Neural progenitor cell (in vitro differentiated cells): ENCODE results near the gene ZP1. TPM values are rescaled to one million over a fixed set of nuclear protein-coding genes. Genes with fewer than 3 reads are reported as not detected.
"Not testable (repeated sequence)": the region's sequence is repeated elsewhere in the genome, so short reads cannot be mapped to it uniquely, and the experiment has no call there.

Experiments used
- DNase-seq: peaks from one replicate; pipeline ENCODE4 v3.0.0-alpha.2; 2016; ENCODE audit warnings: low spot score
- H2AFZ ChIP-seq: fragments of 200-600 bp; sonication (generic); replicated peaks from 2 replicates; pipeline ENCODE4 v1.6.1; 2016; ENCODE audit warnings: antibody characterized with exemption
- H3F3A ChIP-seq: fragments of 200-600 bp; sonication (generic); 2 replicates; pipeline ENCODE4 v1.6.1; 2016; ENCODE audit warnings: antibody characterized with exemption, low read depth
- H3K27ac ChIP-seq: fragments of 200-600 bp; sonication (generic); 2 replicates; pipeline ENCODE4 v1.5.1; 2016; ENCODE audit warnings: mild to moderate bottlenecking
- H3K27me3 ChIP-seq: fragments of 200-600 bp; sonication (generic); 2 replicates; pipeline ENCODE4 v1.6.1; 2016; ENCODE audit warnings: mild to moderate bottlenecking, moderate library complexity
- H3K36me3 ChIP-seq: fragments of 200-600 bp; sonication (generic); 2 replicates; pipeline ENCODE4 v1.5.1; 2016
- H3K4me1 ChIP-seq: fragments of 200-600 bp; sonication (generic); 2 replicates; pipeline ENCODE4 v1.6.1; 2016; ENCODE audit warnings: mixed run types
- H3K4me2 ChIP-seq: fragments of 200-600 bp; sonication (generic); 2 replicates; pipeline ENCODE4 v1.6.1; 2016
- H3K4me3 ChIP-seq: fragments of 200-600 bp; sonication (generic); 2 replicates; pipeline ENCODE4 v1.5.1; 2016
- H3K79me2 ChIP-seq: fragments of 200-600 bp; sonication (generic); 2 replicates; pipeline ENCODE4 v1.6.1; 2016; ENCODE audit warnings: low read depth
- H3K9ac ChIP-seq: fragments of 200-600 bp; sonication (generic); 2 replicates; pipeline ENCODE4 v1.6.1; 2016
- H3K9me3 ChIP-seq: fragments of 200-600 bp; sonication (generic); 2 replicates; pipeline ENCODE4 v1.5.1; 2016; ENCODE audit warnings: low read depth
- H4K20me1 ChIP-seq: fragments of 200-600 bp; sonication (generic); 2 replicates; pipeline ENCODE4 v1.6.1; 2016; ENCODE audit warnings: low read depth
- H3K27ac Mint-ChIP-seq: 3 replicates; pipeline ENCODE4 v1.8.0; 2021; ENCODE audit warnings: mixed read lengths
- H3K27me3 Mint-ChIP-seq: 2 replicates; pipeline ENCODE4 v1.8.0; 2022; ENCODE audit warnings: low read depth, mild to moderate bottlenecking, inconsistent platforms, moderate library complexity, mixed read lengths; ENCODE audit not compliant: insufficient read depth
- H3K36me3 Mint-ChIP-seq: 3 replicates; pipeline ENCODE4 v1.8.0; 2021; ENCODE audit warnings: mixed read lengths
- H3K4me1 Mint-ChIP-seq: 3 replicates; pipeline ENCODE4 v1.8.0; 2021; ENCODE audit warnings: mixed read lengths
- H3K4me3 Mint-ChIP-seq: 3 replicates; pipeline ENCODE4 v1.8.0; 2021; ENCODE audit warnings: mild to moderate bottlenecking, moderate library complexity, mixed read lengths
- H3K9me3 Mint-ChIP-seq: 3 replicates; pipeline ENCODE4 v1.8.0; 2020; ENCODE audit warnings: mixed read lengths
- EZH2 ChIP-seq: fragments of 200-600 bp; sonication (generic); IDR thresholded peaks from 2 replicates; pipeline ENCODE4 v1.6.1; 2017; ENCODE audit warnings: antibody characterized with exemption, mild to moderate bottlenecking, moderate library complexity
- EZH2phosphoT487 ChIP-seq: fragments of 200-600 bp; sonication (generic); IDR thresholded peaks from 2 replicates; pipeline ENCODE4 v1.6.1; 2017; ENCODE audit warnings: antibody characterized with exemption
- total RNA-seq: library from RNA; depleted of rRNA; stranded (reverse); fragments of >200 nt; gene quantifications from 2 replicates; pipeline ENCODE4 v1.2.3, GENCODE V29; 2015; ENCODE audit warnings: low replicate concordance
- TF ChIP-seq, protein P1 (sequence below): fragments of 200-600 bp; sonication (generic); IDR thresholded peaks from 2 replicates; pipeline ENCODE4 v1.5.1; 2017; ENCODE audit warnings: antibody characterized with exemption, mild to moderate bottlenecking

Gene ZP1
- total RNA-seq = not detected in 2 replicates

DNA sequence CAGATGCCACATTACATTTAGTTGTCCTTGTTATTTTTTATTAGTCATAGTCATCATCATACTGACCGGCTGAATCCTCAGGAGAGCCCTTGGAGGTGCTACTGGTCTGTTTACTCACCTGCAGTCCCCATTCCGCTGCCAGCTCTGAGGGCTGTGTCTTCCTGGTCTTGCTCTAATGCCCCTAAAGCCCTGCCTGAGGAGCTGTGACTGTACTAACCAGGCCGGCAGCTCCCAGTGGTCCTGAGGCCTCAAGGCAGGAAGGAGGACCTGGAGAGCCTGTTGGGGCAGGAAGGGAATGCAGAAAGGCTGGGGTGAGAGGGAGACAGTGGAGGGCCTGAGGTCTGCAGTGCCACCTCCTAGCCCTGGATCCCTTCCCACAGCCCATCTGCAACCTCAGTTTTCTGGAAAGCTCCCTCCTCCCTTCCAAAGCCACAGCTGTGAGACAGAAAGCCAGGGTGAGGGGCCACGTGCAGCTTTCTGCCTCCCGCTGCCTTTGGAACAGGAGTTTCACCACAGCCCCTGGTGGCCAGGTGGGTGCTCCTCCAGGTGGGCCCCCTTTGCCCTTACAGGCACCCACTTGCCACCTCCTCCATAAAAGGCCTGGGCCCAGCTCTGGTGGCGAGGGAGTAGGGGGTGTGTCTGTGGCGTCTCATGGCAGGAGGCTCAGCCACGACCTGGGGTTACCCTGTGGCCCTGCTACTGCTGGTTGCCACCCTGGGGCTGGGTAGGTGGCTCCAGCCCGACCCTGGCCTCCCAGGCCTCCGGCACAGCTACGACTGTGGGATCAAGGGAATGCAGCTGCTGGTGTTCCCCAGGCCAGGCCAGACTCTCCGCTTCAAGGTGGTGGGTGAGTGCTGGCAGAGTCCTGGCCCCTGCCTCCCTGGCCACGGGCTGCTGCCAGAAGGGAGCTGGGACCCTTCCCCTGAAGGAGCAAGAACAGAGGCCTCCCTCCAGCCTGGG is at the start of gene ZP1:
ZP1 (plus strand) TSS at position 632 of the 960 bp plus-strand sequence; CDS start at position 652, 20 bp downstream.
- H3K27me3 Mint-ChIP-seq = no peaks in the 10 kb centered on the region
- no peaks in the 10 kb centered on the region for H3K4me1 ChIP-seq
- no peak within 1 kb of the TSS for H3K9ac ChIP-seq
- H3K9me3 ChIP-seq = no peaks in the 10 kb centered on the region
- H3K27ac ChIP-seq = no peak within 1 kb of the TSS
- H4K20me1 ChIP-seq = no peaks in the 10 kb centered on the region
- H3K79me2 ChIP-seq = no peaks in the 10 kb centered on the region
- no peak within 1 kb of the TSS for H3K4me3 Mint-ChIP-seq
- H3K4me3 ChIP-seq = no peak within 1 kb of the TSS
- no peak within 1 kb of the TSS for H3K27ac Mint-ChIP-seq
- TF ChIP-seq, protein P1, sequence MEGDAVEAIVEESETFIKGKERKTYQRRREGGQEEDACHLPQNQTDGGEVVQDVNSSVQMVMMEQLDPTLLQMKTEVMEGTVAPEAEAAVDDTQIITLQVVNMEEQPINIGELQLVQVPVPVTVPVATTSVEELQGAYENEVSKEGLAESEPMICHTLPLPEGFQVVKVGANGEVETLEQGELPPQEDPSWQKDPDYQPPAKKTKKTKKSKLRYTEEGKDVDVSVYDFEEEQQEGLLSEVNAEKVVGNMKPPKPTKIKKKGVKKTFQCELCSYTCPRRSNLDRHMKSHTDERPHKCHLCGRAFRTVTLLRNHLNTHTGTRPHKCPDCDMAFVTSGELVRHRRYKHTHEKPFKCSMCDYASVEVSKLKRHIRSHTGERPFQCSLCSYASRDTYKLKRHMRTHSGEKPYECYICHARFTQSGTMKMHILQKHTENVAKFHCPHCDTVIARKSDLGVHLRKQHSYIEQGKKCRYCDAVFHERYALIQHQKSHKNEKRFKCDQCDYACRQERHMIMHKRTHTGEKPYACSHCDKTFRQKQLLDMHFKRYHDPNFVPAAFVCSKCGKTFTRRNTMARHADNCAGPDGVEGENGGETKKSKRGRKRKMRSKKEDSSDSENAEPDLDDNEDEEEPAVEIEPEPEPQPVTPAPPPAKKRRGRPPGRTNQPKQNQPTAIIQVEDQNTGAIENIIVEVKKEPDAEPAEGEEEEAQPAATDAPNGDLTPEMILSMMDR = no peak
- TF ChIP-seq EZH2phosphoT487 (no peak), EZH2 (no peak)
- no peak for DNase-seq
- H3K27me3 ChIP-seq = no peaks in the 10 kb centered on the region
- H3F3A ChIP-seq = no peaks in the 10 kb centered on the region
- H3K4me2 ChIP-seq = no peak within 1 kb of the TSS
- no peaks in the 10 kb centered on the region for H3K9me3 Mint-ChIP-seq
- H3K4me1 Mint-ChIP-seq = peaks cover 3% of the 10 kb centered on the region
- no peak within 1 kb of the TSS for H2AFZ ChIP-seq
- H3K36me3 Mint-ChIP-seq = no peaks in the 10 kb centered on the region
- no peaks in the 10 kb centered on the region for H3K36me3 ChIP-seq

- Histone ChIP-seq H3K27ac (no peak overlapping the region), H3K9ac (no peak overlapping the region), H3K9me3 (peaks cover 4% of the 10 kb centered on the region), H3K4me3 (no peak overlapping the region), H3F3A (no peaks in the 10 kb centered on the region), H2AFZ (no peak overlapping the region), H3K79me2 (no peaks in the 10 kb centered on the region), H3K4me2 (no peak overlapping the region), H3K36me3 (no peaks in the 10 kb centered on the region), H4K20me1 (no peaks in the 10 kb centered on the region), H3K4me1 (no peaks in the 10 kb centered on the region), H3K27me3 (no peaks in the 10 kb centered on the region)
- Mint-ChIP-seq H3K4me3 (no peak overlapping the region), H3K9me3 (peaks cover 20% of the 10 kb centered on the region), H3K4me1 (no peaks in the 10 kb centered on the region), H3K27ac (no peak overlapping the region), H3K27me3 (peaks cover 8% of the 10 kb centered on the region), H3K36me3 (no peaks in the 10 kb centered on the region)
- no peak for DNase-seq
- TF ChIP-seq EZH2phosphoT487 (no peak), EZH2 (no peak)
- TF ChIP-seq, protein P1 = no peak
These were observed 49.3 kb upstream of the ZP1 start for GRCh38 chr11:60818057-60818456.

DNA sequence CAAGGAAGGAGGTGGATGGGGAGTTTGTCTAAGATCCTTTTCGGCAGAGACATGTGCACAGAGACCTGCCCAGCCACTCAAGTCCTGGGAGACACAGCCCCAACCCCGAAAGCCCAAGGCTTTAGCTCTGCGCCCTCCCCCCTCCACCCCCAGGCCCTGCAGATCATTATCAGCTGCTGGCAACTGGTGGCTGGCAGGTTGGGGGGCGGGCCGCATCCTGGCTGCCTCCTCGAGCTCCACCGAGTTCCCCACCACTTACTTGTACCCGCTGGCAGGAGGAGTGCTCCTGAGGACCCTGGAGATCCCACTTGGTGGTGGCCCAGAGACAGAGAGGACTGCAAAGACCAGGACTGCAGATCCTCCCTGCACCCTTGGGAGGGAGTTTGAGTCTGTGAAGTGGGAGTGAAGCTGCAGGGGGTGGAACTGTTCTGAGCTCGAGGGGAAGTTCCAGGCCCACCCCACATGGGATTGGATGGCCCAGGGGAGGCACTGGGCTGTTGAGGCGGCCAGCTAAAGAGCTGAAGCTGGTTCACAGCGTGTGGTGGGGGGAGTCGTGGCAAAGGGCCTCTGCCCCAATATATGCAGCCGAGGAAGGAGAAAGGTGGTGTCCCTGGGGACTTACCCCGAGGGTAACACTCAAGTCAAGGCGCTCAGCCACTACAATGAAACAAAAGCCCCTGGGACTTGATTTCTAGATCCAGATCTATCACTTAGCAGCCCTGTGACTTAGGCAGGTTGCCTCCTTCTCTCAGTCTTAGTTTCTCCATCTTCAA is 45.3 kb upstream of the ZP1 start:
- no peak for DNase-seq
- no peak overlapping the region for H2AFZ ChIP-seq
- no peaks in the 10 kb centered on the region for H3F3A ChIP-seq
- no peaks in the 10 kb centered on the region for H3K9me3 ChIP-seq
- peaks cover 4% of the 10 kb centered on the region for H3K9me3 Mint-ChIP-seq
- TF ChIP-seq, protein P1 = no peak
- TF ChIP-seq EZH2 = no peak
- no peak for TF ChIP-seq EZH2phosphoT487
- H3K4me2 ChIP-seq = no peak overlapping the region
- no peaks in the 10 kb centered on the region for H3K4me1 Mint-ChIP-seq
- H3K4me3 Mint-ChIP-seq = no peak overlapping the region
- no peak overlapping the region for H3K9ac ChIP-seq
- no peaks in the 10 kb centered on the region for H3K27me3 ChIP-seq
- no peaks in the 10 kb centered on the region for H4K20me1 ChIP-seq
- H3K36me3 Mint-ChIP-seq = no peaks in the 10 kb centered on the region
- no peak overlapping the region for H3K27ac ChIP-seq
- no peak overlapping the region for H3K27ac Mint-ChIP-seq
- no peaks in the 10 kb centered on the region for H3K36me3 ChIP-seq
- no peak overlapping the region for H3K4me3 ChIP-seq
- no peaks in the 10 kb centered on the region for H3K79me2 ChIP-seq
- no peaks in the 10 kb centered on the region for H3K4me1 ChIP-seq
- H3K27me3 Mint-ChIP-seq = peaks cover 8% of the 10 kb centered on the region

- H3K27ac ChIP-seq, H3K79me2 ChIP-seq, H3K9me3 Mint-ChIP-seq, H3K36me3 Mint-ChIP-seq, H2AFZ ChIP-seq, H3K36me3 ChIP-seq, DNase-seq, H3K4me3 ChIP-seq, H3K4me1 Mint-ChIP-seq, H3F3A ChIP-seq, H3K4me2 ChIP-seq, H3K9me3 ChIP-seq, H3K9ac ChIP-seq, H3K4me1 ChIP-seq, H3K27ac Mint-ChIP-seq, H4K20me1 ChIP-seq, H3K4me3 Mint-ChIP-seq, H3K27me3 ChIP-seq: not testable (repeated sequence)
- H3K27me3 Mint-ChIP-seq = peaks cover 10% of the 10 kb centered on the region
These were observed 43.5 kb upstream of the ZP1 start for GRCh38 chr11:60823745-60824306.
